SK-N-SH (cell line): Measurements from ENCODE around the gene TPST2.

Experiments used
- CHD2 ChIP-seq: fragments of 150-350 bp; IDR thresholded peaks from 2 replicates; pipeline ENCODE4 v1.6.1; 2018; ENCODE audit warnings: low read length; ENCODE audit not compliant: partially characterized antibody
- CTCF ChIP-seq: fragments of 200-600 bp; sonication (generic); IDR thresholded peaks from 2 replicates; pipeline ENCODE4 v1.6.1; 2017; ENCODE audit warnings: antibody characterized with exemption, mild to moderate bottlenecking, moderate library complexity
- IRF3 ChIP-seq: fragments of 150-350 bp; IDR thresholded peaks from 2 replicates; pipeline ENCODE4 v1.6.1; 2016; ENCODE audit warnings: mild to moderate bottlenecking, low read depth, low read length
- MXI1 ChIP-seq: IDR thresholded peaks from 2 replicates; pipeline ENCODE4 v1.6.1; 2012; ENCODE audit warnings: mild to moderate bottlenecking, low read depth, low read length, improper control_type of control experiment
- NRF1 ChIP-seq: IDR thresholded peaks from 2 replicates; pipeline ENCODE4 v1.6.1; 2012; ENCODE audit warnings: low read depth, mild to moderate bottlenecking, low read length
- POLR2AphosphoS5 ChIP-seq: IDR thresholded peaks from 2 replicates; pipeline ENCODE4 v1.6.1; 2012; ENCODE audit warnings: low read depth, low read length
- REST ChIP-seq: IDR thresholded peaks from 2 replicates; pipeline ENCODE4 v1.6.1; 2012; ENCODE audit warnings: mild to moderate bottlenecking, low read depth, low read length, moderate library complexity
- TCF12 ChIP-seq: IDR thresholded peaks from 2 replicates; pipeline ENCODE4 v1.4.0; 2012
- YY1 ChIP-seq: IDR thresholded peaks from 2 replicates; pipeline ENCODE4 v1.4.0; 2012; ENCODE audit warnings: low read depth, mild to moderate bottlenecking

DNA sequence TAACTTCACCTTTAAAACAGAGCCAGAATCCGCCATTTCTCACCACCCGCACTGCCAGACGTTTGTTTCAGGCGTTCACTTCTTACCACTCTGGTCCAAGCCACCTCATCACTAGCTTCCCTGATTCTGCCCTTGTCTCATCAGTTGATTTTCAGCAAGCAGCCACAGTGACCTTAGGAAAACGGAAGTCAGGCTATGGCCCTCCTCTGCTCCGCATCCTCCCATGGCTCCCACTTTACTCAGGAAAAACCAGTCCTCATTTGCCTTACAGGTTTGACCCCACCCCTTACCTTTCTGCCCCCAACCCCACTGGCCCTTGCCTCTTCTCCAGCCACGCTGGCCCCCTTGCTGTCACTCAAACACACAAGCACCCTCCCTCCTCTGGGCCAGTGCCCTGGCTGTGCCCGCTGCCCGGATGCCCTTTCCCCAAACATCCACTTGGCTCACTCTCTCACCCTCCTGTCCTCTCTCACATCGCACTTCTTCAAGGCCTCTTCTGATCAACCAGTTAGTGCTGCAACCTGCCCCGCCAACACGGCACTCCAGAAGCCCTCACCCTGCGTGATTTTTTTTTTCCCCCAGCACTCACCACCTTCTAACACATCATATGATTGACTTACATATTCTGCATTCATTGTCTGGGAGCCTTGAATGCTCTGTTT is 18.9 kb downstream of the TPST2 start:
- TF ChIP-seq MXI1 (no peak), TCF12 (no peak), NRF1 (no peak), REST (no peak), CTCF (no peak), IRF3 (no peak), CHD2 (no peak), YY1 (no peak), POLR2AphosphoS5 (no peak)
